ENCODE results near the gene UBFD1. TPM values are rescaled to one million over a fixed set of nuclear protein-coding genes. Genes with fewer than 3 reads are reported as not detected.
"Not testable (repeated sequence)": the region's sequence is repeated elsewhere in the genome, so short reads cannot be mapped to it uniquely, and the experiment has no call there.

The UBFD1 gene
- total RNA-seq, 1 experiment from 2014 or later: 172 TPM

DNA sequence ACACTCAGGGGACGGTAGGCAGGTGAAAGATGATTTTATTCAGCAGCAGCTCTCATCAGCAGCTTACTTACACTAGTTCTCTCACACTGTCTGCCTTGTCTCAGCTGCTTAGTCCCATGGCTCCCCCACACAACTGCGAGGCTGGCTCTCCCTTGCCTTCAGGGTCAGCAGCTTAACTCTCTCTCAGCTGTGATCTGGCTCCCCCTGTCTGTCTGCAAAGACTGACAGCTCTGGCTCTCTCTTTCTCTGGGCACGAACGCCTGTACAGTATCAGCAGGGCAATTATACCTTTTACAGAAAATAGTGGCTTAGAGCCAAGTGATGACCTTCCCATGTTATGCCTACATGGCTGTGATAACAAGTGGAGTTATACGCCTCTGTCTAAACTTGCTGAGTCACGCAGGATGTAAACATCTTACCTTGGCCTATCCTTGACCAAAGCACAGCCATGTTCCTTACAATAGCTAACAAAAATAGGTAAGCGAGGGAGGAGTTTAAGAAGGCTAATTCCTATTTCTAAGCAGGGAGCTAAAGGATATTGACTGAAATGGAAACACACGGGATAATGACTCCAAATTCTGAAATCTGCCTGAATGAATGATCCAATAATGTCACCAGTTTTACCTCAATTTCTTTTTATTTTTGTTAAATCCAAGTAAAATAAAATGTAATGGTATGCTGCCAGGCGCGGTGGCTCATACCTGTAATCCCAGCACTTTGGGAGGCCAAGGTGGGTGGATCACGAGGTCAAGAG, 39.7 kb downstream of the UBFD1 start:
- DNase-seq (ENCODE audit: low read depth): peak; percentile 29

DNA sequence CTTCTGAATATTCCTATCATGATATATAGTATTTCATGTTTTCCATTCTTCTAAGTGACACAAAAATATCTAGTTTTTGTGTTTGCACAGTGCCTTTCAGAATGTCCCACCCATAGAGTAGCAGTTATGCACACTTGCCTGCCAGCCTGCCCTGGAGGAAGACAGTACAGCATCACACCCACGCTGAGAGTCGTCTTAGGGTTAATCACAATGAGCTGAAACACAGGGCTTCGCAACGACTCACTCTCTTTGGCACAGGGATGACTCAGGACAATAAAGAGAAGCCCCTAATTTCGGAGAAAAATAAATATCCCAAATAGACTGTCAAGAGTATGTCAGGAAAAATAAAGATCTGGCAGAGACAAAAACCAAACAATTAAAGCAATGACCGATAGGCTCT, 50.2 kb downstream of the UBFD1 start:
- DNase-seq (ENCODE audit: low read depth): peak; percentile 28

DNA sequence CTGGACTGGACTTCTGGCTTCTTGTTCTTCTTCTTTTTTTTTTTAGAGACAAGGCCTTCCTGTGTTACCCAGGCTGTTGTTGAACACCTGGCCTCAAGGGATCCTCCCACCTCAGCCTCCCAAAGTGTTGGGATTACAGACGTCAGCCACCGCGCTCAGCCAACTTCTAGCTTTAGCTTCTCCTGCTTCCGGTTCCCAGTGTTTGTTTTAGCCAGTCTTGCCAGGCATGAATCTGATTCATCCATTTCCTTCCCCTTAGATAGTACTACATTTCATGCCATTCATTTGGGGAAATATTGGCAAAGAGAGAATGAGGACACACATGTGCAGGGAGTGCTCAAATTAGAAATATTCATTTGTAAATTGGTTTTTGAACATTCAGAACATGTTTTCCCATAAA, 50.7 kb downstream of the UBFD1 start:
- peak; percentile 41 for DNase-seq (ENCODE audit: low read depth)

DNA sequence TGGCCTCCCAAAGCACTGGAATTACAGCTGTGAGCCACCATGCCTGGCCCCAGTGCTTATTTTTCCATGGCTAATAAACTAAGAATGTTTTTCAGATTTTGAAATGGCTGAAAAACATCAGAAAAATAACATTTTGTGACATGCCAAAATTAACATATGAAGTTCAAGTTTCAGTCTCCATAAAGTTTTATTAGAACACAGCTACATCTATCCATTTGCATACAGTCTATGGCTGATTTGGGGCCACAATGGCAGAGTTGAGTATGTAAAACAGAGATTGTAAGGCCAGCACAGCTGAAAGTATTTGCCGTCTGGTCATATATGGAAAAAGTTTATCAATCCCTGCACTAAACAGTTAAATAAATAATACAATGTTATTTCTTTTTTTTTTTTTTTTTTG, 52.4 kb downstream of the UBFD1 start:
- no peak for DNase-seq (ENCODE audit: low read depth)

DNA sequence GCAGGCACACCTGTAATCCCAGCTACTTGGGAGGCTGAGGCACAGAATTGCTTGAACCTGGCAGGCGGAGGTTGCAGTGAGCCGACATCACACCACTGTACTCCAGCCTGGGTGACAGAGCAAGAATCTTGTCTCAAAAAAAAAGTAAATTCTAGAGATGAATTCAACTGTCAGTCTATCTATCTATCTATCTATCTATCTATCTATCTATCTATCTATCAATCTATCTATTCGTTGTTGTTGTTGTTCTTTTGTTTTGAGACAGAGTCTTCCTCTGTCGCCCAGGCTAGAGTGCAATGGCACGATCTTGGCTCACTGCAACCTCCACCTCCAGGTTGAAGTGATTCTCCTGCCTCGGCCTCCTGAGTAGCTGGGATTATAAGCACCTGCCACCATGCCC, 53.4 kb downstream of the UBFD1 start:
- not testable (repeated sequence) for DNase-seq (ENCODE audit: low read depth)

- DNase-seq (ENCODE audit: low read depth): no peak
Measured at GRCh38 chr16:23611936-23612335, 54.4 kb downstream of the UBFD1 start.

DNA sequence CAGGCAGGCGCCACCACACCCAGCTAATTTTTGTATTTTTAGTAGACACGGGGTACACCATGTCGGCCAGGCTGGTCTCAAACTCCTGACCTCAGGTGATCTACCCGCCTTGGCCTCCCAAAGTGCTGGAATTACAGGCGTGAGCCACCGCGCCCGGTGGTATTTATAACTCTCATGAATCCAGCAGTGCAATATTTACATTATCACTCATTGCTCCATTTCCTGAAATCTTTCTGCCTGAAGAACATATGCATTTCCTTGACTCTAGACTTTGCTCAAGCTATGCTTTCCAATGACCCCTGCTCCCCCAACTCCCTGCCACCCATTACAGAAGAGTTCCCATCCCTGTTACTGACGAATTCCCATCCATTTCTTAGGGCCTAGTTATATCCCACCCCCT, 58.3 kb downstream of the UBFD1 start:
- DNase-seq (ENCODE audit: low read depth): no peak

Other genes with a start within 250 kb of the UBFD1 start
- 12.2 and 12.5 TPM in 2 replicates for gene COG7, start 104.5 kb upstream of the UBFD1 start, total RNA-seq (2014; rRNA removed)
- 32.1 and 34.2 TPM in 2 replicates for gene GGA2, start 47.2 kb upstream of the UBFD1 start, total RNA-seq (2014; rRNA removed)
- 28.8 and 31.4 TPM in 2 replicates for gene EARS2, start 377 bp upstream of the UBFD1 start, total RNA-seq (2014; rRNA removed)
- gene NDUFAB1, start 38.6 kb downstream of the UBFD1 start, total RNA-seq (2014; rRNA removed): 100 and 116 TPM in 2 replicates
- 21.7 and 24.0 TPM in 2 replicates for gene PALB2, start 83.6 kb downstream of the UBFD1 start, total RNA-seq (2014; rRNA removed)
- gene DCTN5, start 83.7 kb downstream of the UBFD1 start, total RNA-seq (2014; rRNA removed): 59.5 and 68.8 TPM in 2 replicates
- gene PLK1, start 121.2 kb downstream of the UBFD1 start, total RNA-seq (2014; rRNA removed): 101 and 102 TPM in 2 replicates
- gene ERN2, start 155.5 kb downstream of the UBFD1 start, total RNA-seq (2014; rRNA removed): not detected in 2 replicates
- not detected in 2 replicates for gene CHP2, start 197.3 kb downstream of the UBFD1 start, total RNA-seq (2014; rRNA removed)